Astrocyte (in vitro differentiated cells and primary cell): ENCODE data around the gene ZBTB39. TPM values are rescaled to one million over a fixed set of nuclear protein-coding genes. Genes with fewer than 3 reads are reported as not detected.

Experiments
- DNase-seq: peaks from one replicate; pipeline ENCODE4 v3.0.0-alpha.2; 2010; ENCODE audit warnings: low read depth
- FAIRE-seq: peaks from 2 replicates; lab custom pipeline; 2011; peaks lifted over from hg19 to GRCh38; lab: Jason Lieb, UNC
- H2AFZ ChIP-seq: 2 replicates; pipeline ENCODE4 v1.6.0; 2012; ENCODE audit warnings: low read depth, low read length, inconsistent platforms
- H3K27ac ChIP-seq: 2 replicates; pipeline ENCODE4 v1.5.1; 2011; ENCODE audit warnings: low read depth, low read length, inconsistent platforms
- H3K27me3 ChIP-seq: 2 replicates; pipeline ENCODE4 v1.6.0; 2011; ENCODE audit warnings: low read length, inconsistent platforms; ENCODE audit not compliant: insufficient read depth
- H3K36me3 ChIP-seq: 2 replicates; pipeline ENCODE4 v1.5.1; 2011; ENCODE audit warnings: low read length, inconsistent platforms; ENCODE audit not compliant: insufficient read depth
- H3K4me1 ChIP-seq: 2 replicates; pipeline ENCODE4 v1.5.1; 2011; ENCODE audit warnings: low read length, inconsistent platforms; ENCODE audit not compliant: insufficient read depth
- H3K4me2 ChIP-seq: 2 replicates; pipeline ENCODE4 v1.6.0; 2012; ENCODE audit warnings: low read length, inconsistent platforms
- H3K4me3 ChIP-seq: 2 replicates; pipeline ENCODE4 v1.5.1; 2011; ENCODE audit warnings: low read depth, mild to moderate bottlenecking, low read length, inconsistent platforms; ENCODE audit not compliant: insufficient read depth
- H3K79me2 ChIP-seq: 2 replicates; pipeline ENCODE4 v1.6.0; 2012; ENCODE audit warnings: mild to moderate bottlenecking, low read length, inconsistent platforms; ENCODE audit not compliant: insufficient read depth
- H3K9ac ChIP-seq: 2 replicates; pipeline ENCODE4 v1.6.0; 2012; ENCODE audit warnings: mild to moderate bottlenecking, low read length, inconsistent platforms
- H3K9me3 ChIP-seq: 2 replicates; pipeline ENCODE4 v1.5.1; 2012; ENCODE audit warnings: low read depth, mild to moderate bottlenecking, low read length, inconsistent platforms; ENCODE audit not compliant: insufficient read depth
- H4K20me1 ChIP-seq: 2 replicates; pipeline ENCODE4 v1.6.0; 2012; ENCODE audit warnings: low read length, inconsistent platforms; ENCODE audit not compliant: insufficient read depth
- H3K27ac Mint-ChIP-seq: one replicate; pipeline ENCODE4 v1.8.0; 2021; ENCODE audit warnings: mild to moderate bottlenecking, mixed read lengths; ENCODE audit not compliant: unreplicated experiment
- H3K27me3 Mint-ChIP-seq: one replicate; pipeline ENCODE4 v1.8.0; 2021; ENCODE audit warnings: low read depth, mixed read lengths; ENCODE audit not compliant: unreplicated experiment
- H3K36me3 Mint-ChIP-seq: one replicate; pipeline ENCODE4 v1.8.0; 2021; ENCODE audit warnings: low read depth, mixed read lengths; ENCODE audit not compliant: unreplicated experiment
- H3K4me1 Mint-ChIP-seq: one replicate; pipeline ENCODE4 v1.8.0; 2021; ENCODE audit warnings: low read depth, mixed read lengths; ENCODE audit not compliant: unreplicated experiment
- H3K4me3 Mint-ChIP-seq: one replicate; pipeline ENCODE4 v1.8.0; 2021; ENCODE audit warnings: mild to moderate bottlenecking, moderate library complexity, mixed read lengths; ENCODE audit not compliant: unreplicated experiment
- H3K9me3 Mint-ChIP-seq: one replicate; pipeline ENCODE4 v1.8.0; 2021; ENCODE audit warnings: mild to moderate bottlenecking, mixed read lengths; ENCODE audit not compliant: unreplicated experiment
- CTCF ChIP-seq: IDR thresholded peaks from 2 replicates; pipeline ENCODE4 v1.5.1; 2011; ENCODE audit warnings: low read depth, mild to moderate bottlenecking, inconsistent platforms, low read length, moderate library complexity; ENCODE audit not compliant: insufficient read depth
- EZH2 ChIP-seq: IDR thresholded peaks from 2 replicates; pipeline ENCODE4 v1.6.1; 2012; ENCODE audit warnings: mild to moderate bottlenecking, low read length, inconsistent platforms; ENCODE audit not compliant: insufficient read depth
- total RNA-seq: library from RNA; stranded (reverse); gene quantifications from 2 replicates; pipeline ENCODE4 v1.2.1, GENCODE V29; 2021

The ZBTB39 gene
- total RNA-seq, 1 donor from 2014 or later = 9.8 TPM

GRCh38 chr12:57004651-57005050, 1.7 kb downstream of the ZBTB39 start:
- TF ChIP-seq EZH2 = no peak
- TF ChIP-seq CTCF = no peak
- Histone ChIP-seq H3K27ac (no peak overlapping the region), H3K4me1 (peaks cover 11% of the 10 kb centered on the region), H2AFZ (no peak overlapping the region), H3K4me2 (peak overlapping the region; percentile 97), H3K9ac (no peak overlapping the region), H3K9me3 (no peaks in the 10 kb centered on the region), H3K79me2 (peaks cover 62% of the 10 kb centered on the region), H3K27me3 (no peaks in the 10 kb centered on the region), H4K20me1 (peaks cover 57% of the 10 kb centered on the region), H3K4me3 (no peak overlapping the region), H3K36me3 (peaks cover 33% of the 10 kb centered on the region)
- DNase-seq (no peak), FAIRE-seq (no peak)
- Mint-ChIP-seq H3K27ac (no peak overlapping the region), H3K4me1 (peaks cover 28% of the 10 kb centered on the region), H3K9me3 (no peaks in the 10 kb centered on the region), H3K4me3 (peak overlapping the region; percentile 97), H3K36me3 (peaks cover 21% of the 10 kb centered on the region), H3K27me3 (no peaks in the 10 kb centered on the region)

GRCh38 chr12:57003395-57003794, 3.0 kb downstream of the ZBTB39 start:
- Histone ChIP-seq H3K4me3 (no peak overlapping the region), H3K4me1 (peaks cover 11% of the 10 kb centered on the region), H3K27ac (no peak overlapping the region), H4K20me1 (peaks cover 68% of the 10 kb centered on the region), H3K4me2 (no peak overlapping the region), H3K36me3 (peaks cover 33% of the 10 kb centered on the region), H2AFZ (no peak overlapping the region), H3K9ac (no peak overlapping the region), H3K79me2 (peaks cover 65% of the 10 kb centered on the region), H3K9me3 (no peaks in the 10 kb centered on the region), H3K27me3 (no peaks in the 10 kb centered on the region)
- FAIRE-seq (no peak), DNase-seq (no peak)
- no peak overlapping the region for H3K27ac Mint-ChIP-seq
- H3K27me3 Mint-ChIP-seq = no peaks in the 10 kb centered on the region
- H3K4me1 Mint-ChIP-seq = peaks cover 31% of the 10 kb centered on the region
- no peak overlapping the region for H3K4me3 Mint-ChIP-seq
- TF ChIP-seq CTCF (no peak), EZH2 (no peak)
- peaks cover 21% of the 10 kb centered on the region for H3K36me3 Mint-ChIP-seq
- no peaks in the 10 kb centered on the region for H3K9me3 Mint-ChIP-seq

GRCh38 chr12:57001448-57001906, 4.9 kb downstream of the ZBTB39 start:
- H3K79me2 ChIP-seq = peaks cover 68% of the 10 kb centered on the region
- TF ChIP-seq CTCF = peak; percentile 58
- TF ChIP-seq EZH2 = no peak
- H3K4me3 ChIP-seq = no peak overlapping the region
- H3K27me3 Mint-ChIP-seq = peaks cover 2% of the 10 kb centered on the region
- H3K9ac ChIP-seq = no peak overlapping the region
- no peak for FAIRE-seq
- H3K4me1 Mint-ChIP-seq = peaks cover 24% of the 10 kb centered on the region
- no peaks in the 10 kb centered on the region for H3K9me3 Mint-ChIP-seq
- peaks cover 21% of the 10 kb centered on the region for H3K36me3 Mint-ChIP-seq
- DNase-seq = no peak
- H4K20me1 ChIP-seq = peaks cover 86% of the 10 kb centered on the region
- peak overlapping the region; percentile 41 for H3K4me3 Mint-ChIP-seq
- no peak overlapping the region for H2AFZ ChIP-seq
- H3K27me3 ChIP-seq = no peaks in the 10 kb centered on the region
- peaks cover 7% of the 10 kb centered on the region for H3K4me1 ChIP-seq
- H3K4me2 ChIP-seq = no peak overlapping the region
- peaks cover 33% of the 10 kb centered on the region for H3K36me3 ChIP-seq
- no peaks in the 10 kb centered on the region for H3K9me3 ChIP-seq
- no peak overlapping the region for H3K27ac ChIP-seq
- H3K27ac Mint-ChIP-seq = no peak overlapping the region
